ENCODE results near the gene PCF11. TPM values are rescaled to one million over a fixed set of nuclear protein-coding genes. Genes with fewer than 3 reads are reported as not detected.

PCF11 gene
- total RNA-seq, 1 donor from 2014 or later = 72.7 TPM

GRCh38 chr11:83147895-83148294, 9.0 kb upstream of the PCF11 start:
- no peaks in the 10 kb centered on the region for H3K4me1 ChIP-seq

GRCh38 chr11:83150450-83150849, 6.5 kb upstream of the PCF11 start:
- H3K27me3 ChIP-seq = no peaks in the 10 kb centered on the region
- H3K9me3 ChIP-seq (ENCODE audit: low read depth) = no peaks in the 10 kb centered on the region
- H3K9ac ChIP-seq = no peak overlapping the region
- Mint-ChIP-seq H3K4me3 (no peak overlapping the region), H3K4me1 (peaks cover 3% of the 10 kb centered on the region), H3K9me3 (no peaks in the 10 kb centered on the region), H3K27me3 (ENCODE audit: insufficient read depth, low read depth) (no peaks in the 10 kb centered on the region), H3K36me3 (no peaks in the 10 kb centered on the region), H3K27ac (no peak overlapping the region)
- DNase-seq (ENCODE audit: low spot score) = no peak
- H3K79me2 ChIP-seq (ENCODE audit: low read depth) = no peaks in the 10 kb centered on the region
- H3F3A ChIP-seq (ENCODE audit: low read depth) = peaks cover 4% of the 10 kb centered on the region
- H3K36me3 ChIP-seq = no peaks in the 10 kb centered on the region
- no peak overlapping the region for H2AFZ ChIP-seq (replicated peaks)
- no peak overlapping the region for H3K4me2 ChIP-seq
- no peaks in the 10 kb centered on the region for H4K20me1 ChIP-seq (ENCODE audit: low read depth)
- TF ChIP-seq, protein P1, sequence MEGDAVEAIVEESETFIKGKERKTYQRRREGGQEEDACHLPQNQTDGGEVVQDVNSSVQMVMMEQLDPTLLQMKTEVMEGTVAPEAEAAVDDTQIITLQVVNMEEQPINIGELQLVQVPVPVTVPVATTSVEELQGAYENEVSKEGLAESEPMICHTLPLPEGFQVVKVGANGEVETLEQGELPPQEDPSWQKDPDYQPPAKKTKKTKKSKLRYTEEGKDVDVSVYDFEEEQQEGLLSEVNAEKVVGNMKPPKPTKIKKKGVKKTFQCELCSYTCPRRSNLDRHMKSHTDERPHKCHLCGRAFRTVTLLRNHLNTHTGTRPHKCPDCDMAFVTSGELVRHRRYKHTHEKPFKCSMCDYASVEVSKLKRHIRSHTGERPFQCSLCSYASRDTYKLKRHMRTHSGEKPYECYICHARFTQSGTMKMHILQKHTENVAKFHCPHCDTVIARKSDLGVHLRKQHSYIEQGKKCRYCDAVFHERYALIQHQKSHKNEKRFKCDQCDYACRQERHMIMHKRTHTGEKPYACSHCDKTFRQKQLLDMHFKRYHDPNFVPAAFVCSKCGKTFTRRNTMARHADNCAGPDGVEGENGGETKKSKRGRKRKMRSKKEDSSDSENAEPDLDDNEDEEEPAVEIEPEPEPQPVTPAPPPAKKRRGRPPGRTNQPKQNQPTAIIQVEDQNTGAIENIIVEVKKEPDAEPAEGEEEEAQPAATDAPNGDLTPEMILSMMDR (IDR thresholded peaks at IDR 0.05) = no peak
- TF ChIP-seq EZH2phosphoT487 (IDR thresholded peaks at IDR 0.05) = no peak
- TF ChIP-seq EZH2 (IDR thresholded peaks at IDR 0.05) = no peak
- no peak overlapping the region for H3K27ac ChIP-seq
- H3K4me3 ChIP-seq = no peak overlapping the region
- no peaks in the 10 kb centered on the region for H3K4me1 ChIP-seq

More at GRCh38 chr11:83147895-83148294, 9.0 kb upstream of the PCF11 start:
- H3K27ac ChIP-seq = no peak overlapping the region
- H3K27me3 ChIP-seq = no peaks in the 10 kb centered on the region
- H2AFZ ChIP-seq (replicated peaks) = no peak overlapping the region
- DNase-seq (ENCODE audit: low spot score) = no peak
- no peaks in the 10 kb centered on the region for H4K20me1 ChIP-seq (ENCODE audit: low read depth)
- no peaks in the 10 kb centered on the region for H3K36me3 Mint-ChIP-seq
- H3K27ac Mint-ChIP-seq = no peak overlapping the region
- H3K9ac ChIP-seq = no peak overlapping the region
- no peaks in the 10 kb centered on the region for H3K9me3 Mint-ChIP-seq
- no peaks in the 10 kb centered on the region for H3K36me3 ChIP-seq
- TF ChIP-seq EZH2 (IDR thresholded peaks at IDR 0.05) (no peak), EZH2phosphoT487 (IDR thresholded peaks at IDR 0.05) (no peak)
- TF ChIP-seq, protein P1 (IDR thresholded peaks at IDR 0.05) = no peak
- no peaks in the 10 kb centered on the region for H3K4me1 Mint-ChIP-seq
- H3K9me3 ChIP-seq (ENCODE audit: low read depth) = no peaks in the 10 kb centered on the region
- no peaks in the 10 kb centered on the region for H3K27me3 Mint-ChIP-seq (ENCODE audit: insufficient read depth, low read depth)
- no peak overlapping the region for H3K4me3 Mint-ChIP-seq
- H3K4me2 ChIP-seq = no peak overlapping the region
- H3K4me3 ChIP-seq = no peak overlapping the region
- H3F3A ChIP-seq (ENCODE audit: low read depth) = no peaks in the 10 kb centered on the region
- no peaks in the 10 kb centered on the region for H3K79me2 ChIP-seq (ENCODE audit: low read depth)

DNA sequence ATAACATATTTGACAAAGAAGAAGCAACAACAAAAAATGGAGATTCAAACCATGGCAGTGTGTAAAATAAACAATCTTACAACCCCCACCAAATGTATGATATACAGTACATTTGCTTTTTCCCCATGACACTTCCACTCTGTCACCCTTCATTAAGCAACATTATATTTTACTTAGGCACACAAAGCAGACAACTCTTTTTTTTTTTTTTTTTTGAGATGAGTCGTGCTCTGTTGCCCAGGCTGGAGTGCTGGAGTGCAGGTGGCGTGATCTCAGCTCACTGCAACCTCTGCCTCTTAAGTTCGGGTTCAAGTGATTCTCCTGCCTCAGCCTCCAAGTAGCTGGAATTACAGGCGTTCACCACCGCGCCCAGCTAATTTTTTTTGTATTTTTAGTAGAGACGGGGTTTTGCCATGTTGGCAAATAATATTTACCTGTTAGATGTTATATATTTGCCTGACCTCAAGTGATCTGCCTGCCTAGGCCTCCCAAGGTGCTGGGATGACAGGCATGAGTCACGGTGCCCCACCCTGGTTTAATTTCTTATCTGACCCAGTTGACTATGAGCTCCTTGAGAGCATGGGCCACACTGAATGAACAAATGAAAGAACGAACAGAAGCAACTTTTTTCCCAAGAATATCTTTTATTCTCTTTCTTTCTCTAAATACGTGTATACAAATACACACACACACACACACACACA, 5.5 kb upstream of the PCF11 start:
- Histone ChIP-seq H2AFZ (replicated peaks) (no peak overlapping the region), H3F3A (ENCODE audit: low read depth) (peaks cover 11% of the 10 kb centered on the region), H3K4me2 (no peak overlapping the region), H4K20me1 (ENCODE audit: low read depth) (no peaks in the 10 kb centered on the region), H3K9ac (no peak overlapping the region), H3K9me3 (ENCODE audit: low read depth) (no peaks in the 10 kb centered on the region), H3K36me3 (no peaks in the 10 kb centered on the region), H3K27me3 (no peaks in the 10 kb centered on the region), H3K4me1 (no peaks in the 10 kb centered on the region), H3K27ac (no peak overlapping the region), H3K4me3 (no peak overlapping the region), H3K79me2 (ENCODE audit: low read depth) (no peaks in the 10 kb centered on the region)
- Mint-ChIP-seq H3K27ac (no peak overlapping the region), H3K4me3 (no peak overlapping the region), H3K4me1 (peaks cover 4% of the 10 kb centered on the region), H3K36me3 (no peaks in the 10 kb centered on the region), H3K9me3 (no peaks in the 10 kb centered on the region), H3K27me3 (ENCODE audit: insufficient read depth, low read depth) (no peaks in the 10 kb centered on the region)
- no peak for DNase-seq (ENCODE audit: low spot score)
- TF ChIP-seq EZH2phosphoT487 (IDR thresholded peaks at IDR 0.05) (no peak), EZH2 (IDR thresholded peaks at IDR 0.05) (no peak)
- TF ChIP-seq, protein P1 (IDR thresholded peaks at IDR 0.05) = no peak
